ENCODE data around the gene CDC14B. TPM values are rescaled to one million over a fixed set of nuclear protein-coding genes. Genes with fewer than 3 reads are reported as not detected.

The CDC14B gene
- total RNA-seq, 1 experiment from 2014 or later, result 11.4 TPM

- H3F3A ChIP-seq (ENCODE audit: low read length, unreplicated experiment), result no peaks in the 10 kb centered on the region
- peak overlapping the region; percentile 96 for H3K27ac ChIP-seq (ENCODE audit: low read length)
- CTCF ChIA-PET, result no interaction called here
- H3K4me2 ChIP-seq (ENCODE audit: low read length), result peak overlapping the region; percentile 59
- H3K9me2 ChIP-seq (replicated peaks; ENCODE audit: low read length), result no peaks in the 10 kb centered on the region
- H2AFZ ChIP-seq (ENCODE audit: low read length), result peak overlapping the region; percentile 35; the same call in 1 of the 2 replicates
- H3K27me3 ChIP-seq (ENCODE audit: low read length), result no peaks in the 10 kb centered on the region
- no peaks in the 10 kb centered on the region for H3K79me2 ChIP-seq (ENCODE audit: low read length)
- ATAC-seq (peak; percentile 52), DNase-seq (peak; percentile 18)
- POLR2A ChIA-PET (ENCODE audit: unreplicated experiment), result interaction anchor here (0.6 kb wide), 1 partner anchor 49 kb away, joined by 3 read pairs; no protein-coding TSS in a partner anchor
- BruUV-seq (replicated peaks), result no TSS peak
- no peaks in the 10 kb centered on the region for H3K36me3 ChIP-seq (ENCODE audit: low read depth, low read length)
- H3K9me3 ChIP-seq (ENCODE audit: low read length), result no peaks in the 10 kb centered on the region
- H3K9ac ChIP-seq (ENCODE audit: low read length), result peak overlapping the region; percentile 64
- H3K4me3 ChIP-seq (ENCODE audit: low read length), result no peak overlapping the region
- H3K4me1 ChIP-seq (ENCODE audit: insufficient read depth, low read length), result peaks cover 15% of the 10 kb centered on the region
- no peak for TF ChIP-seq EZH2phosphoT487 (IDR thresholded peaks at IDR 0.05; ENCODE audit: borderline replicate concordance, low read length)
- TF ChIP-seq CTCF (conservative IDR thresholded peaks at IDR 0.05; ENCODE audit: low read depth, low read length), result no peak
- TF ChIP-seq EZH2 (IDR thresholded peaks at IDR 0.05; ENCODE audit: low read length, unreplicated experiment), result no peak
- H4K20me1 ChIP-seq (ENCODE audit: low read length), result no peaks in the 10 kb centered on the region
- intact Hi-C loops (cut with micrococcal nuclease), result no loop called here
Observed at GRCh38 chr9:96626912-96627311, 7.3 kb upstream of the CDC14B start.

GRCh38 chr9:96621618-96622017 lies 2.0 kb upstream of the CDC14B start:
- H3K9me2 ChIP-seq (replicated peaks; ENCODE audit: low read length), result no peaks in the 10 kb centered on the region
- peak; percentile 30 for DNase-seq
- H3K27me3 ChIP-seq (ENCODE audit: low read length), result no peaks in the 10 kb centered on the region
- H3K79me2 ChIP-seq (ENCODE audit: low read length), result peaks cover 25% of the 10 kb centered on the region
- no peak overlapping the region for H3K4me2 ChIP-seq (ENCODE audit: low read length)
- H3F3A ChIP-seq (ENCODE audit: low read length, unreplicated experiment), result no peaks in the 10 kb centered on the region
- H3K27ac ChIP-seq (ENCODE audit: low read length), result no peak overlapping the region
- no peak for ATAC-seq
- no peak overlapping the region for H2AFZ ChIP-seq (ENCODE audit: low read length)
- H3K4me1 ChIP-seq (ENCODE audit: insufficient read depth, low read length), result peaks cover 28% of the 10 kb centered on the region
- no peak overlapping the region for H3K4me3 ChIP-seq (ENCODE audit: low read length)
- POLR2A ChIA-PET (ENCODE audit: unreplicated experiment), result interaction anchor here (0.6 kb wide), 1 partner anchor 102 kb away, joined by 5 read pairs; no protein-coding TSS in a partner anchor
- no peaks in the 10 kb centered on the region for H3K9me3 ChIP-seq (ENCODE audit: low read length)
- peaks cover 5% of the 10 kb centered on the region; the same call in 1 of the 2 replicates for H4K20me1 ChIP-seq (ENCODE audit: low read length)
- TF ChIP-seq CTCF (conservative IDR thresholded peaks at IDR 0.05; ENCODE audit: low read depth, low read length) (no peak), EZH2phosphoT487 (IDR thresholded peaks at IDR 0.05; ENCODE audit: borderline replicate concordance, low read length) (no peak), EZH2 (IDR thresholded peaks at IDR 0.05; ENCODE audit: low read length, unreplicated experiment) (no peak)
- H3K36me3 ChIP-seq (ENCODE audit: low read depth, low read length), result no peaks in the 10 kb centered on the region
- no peak overlapping the region for H3K9ac ChIP-seq (ENCODE audit: low read length)
- CTCF ChIA-PET, result no interaction called here
- BruUV-seq (replicated peaks), result no TSS peak
- intact Hi-C loops (cut with micrococcal nuclease), result no loop called here

GRCh38 chr9:96620832-96621269 lies 1.2 kb upstream of the CDC14B start:
- Histone ChIP-seq H3F3A (ENCODE audit: low read length, unreplicated experiment) (no peaks in the 10 kb centered on the region), H2AFZ (ENCODE audit: low read length) (no peak overlapping the region), H3K27ac (ENCODE audit: low read length) (no peak overlapping the region), H3K9me3 (ENCODE audit: low read length) (no peaks in the 10 kb centered on the region), H3K4me3 (ENCODE audit: low read length) (no peak overlapping the region), H3K4me2 (ENCODE audit: low read length) (no peak overlapping the region), H3K79me2 (ENCODE audit: low read length) (peaks cover 32% of the 10 kb centered on the region), H3K9ac (ENCODE audit: low read length) (no peak overlapping the region), H4K20me1 (ENCODE audit: low read length) (peaks cover 5% of the 10 kb centered on the region; the same call in 1 of the 2 replicates), H3K4me1 (ENCODE audit: insufficient read depth, low read length) (peaks cover 23% of the 10 kb centered on the region), H3K9me2 (replicated peaks; ENCODE audit: low read length) (no peaks in the 10 kb centered on the region), H3K27me3 (ENCODE audit: low read length) (no peaks in the 10 kb centered on the region), H3K36me3 (ENCODE audit: low read depth, low read length) (no peaks in the 10 kb centered on the region)
- ChIA-PET POLR2A (ENCODE audit: unreplicated experiment) (no interaction called here), CTCF (no interaction called here)
- BruUV-seq (replicated peaks), result no TSS peak
- no peak for DNase-seq
- no peak for TF ChIP-seq EZH2phosphoT487 (IDR thresholded peaks at IDR 0.05; ENCODE audit: borderline replicate concordance, low read length)
- no peak for TF ChIP-seq EZH2 (IDR thresholded peaks at IDR 0.05; ENCODE audit: low read length, unreplicated experiment)
- no peak for TF ChIP-seq CTCF (conservative IDR thresholded peaks at IDR 0.05; ENCODE audit: low read depth, low read length)
- intact Hi-C loops (cut with micrococcal nuclease), result no loop called here
- ATAC-seq, result no peak

Measured in PC-3 (cell line).